ENCODE results near the gene PLPP6.

- TF ChIP-seq POLR2A (IDR thresholded peaks at IDR 0.05; ENCODE audit: low read depth, low read length) = no peak
- TF ChIP-seq POLR2AphosphoS5 (IDR thresholded peaks at IDR 0.05; ENCODE audit: low read depth, low read length) = no peak
- no peak for TF ChIP-seq TAF1 (IDR thresholded peaks at IDR 0.05; ENCODE audit: low read depth, low read length)
- no peak for TF ChIP-seq PAX5 (IDR thresholded peaks at IDR 0.05; ENCODE audit: insufficient read depth, low read length, severe bottlenecking)
These were observed 18.1 kb downstream of the PLPP6 start for GRCh38 chr9:4680173-4680525.
